ENCODE data around the gene GMDS. TPM values are rescaled to one million over a fixed set of nuclear protein-coding genes. Genes with fewer than 3 reads are reported as not detected.

The GMDS gene
- total RNA-seq, 1 donor from 2014 or later, result 32.9 TPM

DNA sequence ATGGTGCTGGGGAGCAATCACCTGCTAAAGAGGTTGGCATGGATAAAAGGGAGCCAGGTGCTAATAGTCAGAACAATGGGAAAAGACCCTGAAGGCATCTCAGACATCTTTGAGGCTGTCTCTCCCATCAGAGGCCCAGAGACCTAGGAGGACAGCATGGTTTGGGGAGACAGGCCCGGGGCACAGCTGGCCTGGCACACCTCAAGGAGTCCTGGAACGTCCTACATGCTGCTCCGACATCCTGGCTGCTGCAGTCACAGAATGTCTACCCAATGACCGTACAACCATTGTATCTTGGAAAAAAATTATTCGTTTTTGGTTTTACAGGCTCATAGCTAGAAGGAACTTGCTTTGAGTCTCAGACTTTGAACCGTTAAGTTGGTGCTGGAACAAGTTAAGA, 4.4 kb downstream of the GMDS start:
- no peak for DNase-seq (ENCODE audit: low read depth)

DNA sequence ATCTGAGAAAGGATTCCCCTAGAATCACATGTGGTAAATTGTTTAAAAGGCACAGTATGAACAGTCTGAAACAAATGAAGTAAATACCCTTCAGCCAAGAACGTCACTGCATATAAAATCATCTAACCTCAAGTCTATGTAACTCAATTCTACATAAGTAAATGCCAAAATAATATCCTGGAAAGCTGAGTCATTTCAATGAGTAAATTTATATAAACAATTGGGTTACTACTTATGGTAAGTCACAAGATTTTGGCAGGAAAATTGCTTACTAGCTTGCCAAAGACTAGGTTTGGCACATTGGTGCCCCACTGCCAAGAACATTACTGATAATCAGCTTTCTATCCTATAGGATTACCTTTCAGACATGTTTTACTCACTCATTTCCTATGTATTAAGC, 8.4 kb downstream of the GMDS start:
- DNase-seq (ENCODE audit: low read depth), result peak; percentile 45

- no peak for DNase-seq (ENCODE audit: low read depth)
These were observed 9.5 kb downstream of the GMDS start for GRCh38 chr6:2235777-2236495.

GRCh38 chr6:2232445-2232844, 13.0 kb downstream of the GMDS start:
- DNase-seq (ENCODE audit: low read depth), result no peak

GRCh38 chr6:2231438-2231837, 14.0 kb downstream of the GMDS start:
- DNase-seq (ENCODE audit: low read depth), result peak; percentile 47

DNA sequence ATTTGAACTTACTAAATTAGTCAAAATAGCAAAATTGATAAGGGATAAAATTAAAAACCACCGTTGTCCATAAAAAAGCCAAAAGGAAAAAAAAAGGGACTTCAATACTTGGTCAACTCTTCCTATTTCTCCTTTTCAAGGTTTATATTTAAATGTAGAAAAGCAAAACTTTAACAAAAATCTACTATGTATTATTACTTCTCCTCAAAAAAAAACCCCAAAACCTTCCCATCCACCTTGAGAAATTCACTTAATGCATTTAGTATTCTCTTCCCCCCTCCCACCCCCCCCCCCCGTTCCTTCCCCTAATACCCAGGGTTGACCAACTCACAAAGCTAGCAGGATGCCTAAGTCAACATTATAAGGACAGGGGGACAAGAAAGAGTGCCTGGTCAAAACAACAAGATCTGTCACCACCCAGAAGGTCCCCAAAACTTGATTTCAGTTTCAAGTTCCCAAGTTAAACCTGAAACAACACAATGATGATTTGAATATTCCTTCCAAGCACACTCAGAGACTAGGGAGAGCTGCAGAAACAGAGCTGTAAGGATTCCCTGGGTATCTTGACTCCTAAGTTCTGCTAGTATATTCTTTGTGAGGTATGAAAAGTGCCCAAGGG, 14.6 kb downstream of the GMDS start:
- DNase-seq (ENCODE audit: low read depth), result no peak

DNA sequence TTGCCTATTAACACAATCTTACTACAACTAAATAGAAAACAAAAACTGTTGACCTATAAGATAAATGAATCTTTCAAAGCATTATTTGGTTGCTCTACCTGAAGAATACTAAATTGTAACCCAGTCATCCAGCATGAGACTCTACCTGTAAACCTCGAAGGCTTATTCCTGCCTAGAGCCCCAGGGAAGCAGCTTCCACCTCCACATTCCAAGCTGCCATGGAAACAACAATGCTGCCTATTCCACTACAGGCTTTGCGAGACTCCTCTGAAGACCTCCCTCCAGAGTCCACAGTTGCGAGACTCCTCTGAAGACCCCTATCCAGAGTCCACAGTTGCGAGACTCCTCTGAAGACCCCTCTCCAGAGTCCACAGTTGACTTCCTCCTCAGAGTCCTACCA, 15.7 kb downstream of the GMDS start:
- no peak for DNase-seq (ENCODE audit: low read depth)

DNA sequence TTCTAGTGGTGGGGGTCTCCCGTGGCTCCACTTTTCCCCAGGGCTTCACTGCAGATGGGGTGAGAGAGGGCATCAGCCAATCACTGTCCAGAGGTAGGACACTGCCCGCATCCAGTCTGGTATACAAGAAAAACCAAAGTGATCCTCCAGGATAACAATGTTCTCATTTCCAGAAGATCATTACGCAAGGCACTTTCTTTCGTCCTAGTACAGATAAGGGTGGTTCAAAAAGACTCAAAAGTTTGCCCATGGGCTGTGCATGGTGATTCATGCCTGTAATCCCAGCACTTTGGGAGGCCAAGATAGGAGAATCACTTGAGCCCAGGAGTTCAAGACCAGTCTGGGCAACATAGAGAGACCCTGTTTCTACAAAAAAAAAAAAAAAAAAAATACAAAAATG, 16.4 kb downstream of the GMDS start:
- no peak for DNase-seq (ENCODE audit: low read depth)

DNA sequence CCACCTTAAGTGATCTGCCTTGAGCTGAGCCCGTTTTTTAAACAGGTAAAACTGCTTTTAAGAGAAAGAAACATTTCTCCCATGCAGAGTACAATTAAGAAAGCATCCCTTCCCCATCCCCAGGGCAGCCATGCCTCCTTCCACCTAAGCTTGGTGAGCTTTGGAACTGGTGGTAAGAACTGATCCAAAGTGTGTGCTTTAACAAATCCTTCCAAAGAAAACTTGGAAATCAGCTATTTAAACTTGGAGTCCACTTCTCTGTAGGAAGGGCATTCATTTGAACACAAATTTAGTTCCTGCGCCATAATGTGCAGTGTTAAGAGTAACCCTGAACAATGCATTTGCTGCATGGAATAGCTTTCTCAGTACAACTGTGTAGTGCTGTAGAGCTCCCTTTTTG, 17.0 kb downstream of the GMDS start:
- no peak for DNase-seq (ENCODE audit: low read depth)

DNA sequence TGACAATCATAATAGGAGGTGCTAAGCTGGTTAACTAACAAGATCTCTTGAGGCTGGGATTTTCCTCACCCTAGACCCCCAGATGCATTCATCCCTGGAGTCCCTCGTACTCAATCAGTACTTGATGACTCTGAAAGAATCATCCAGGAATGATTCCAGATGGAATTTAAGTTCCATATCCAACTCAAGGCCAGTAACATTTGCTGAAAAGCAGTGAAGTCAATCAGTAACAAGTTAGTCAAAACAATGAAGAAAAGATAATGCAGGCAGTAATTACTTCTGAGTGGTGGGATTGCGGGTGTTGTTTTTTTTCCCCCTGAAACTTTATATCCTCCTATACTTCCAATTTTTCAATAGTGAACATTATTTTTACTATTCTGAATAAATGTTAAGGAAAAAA, 18.6 kb downstream of the GMDS start:
- no peak for DNase-seq (ENCODE audit: low read depth)

DNA sequence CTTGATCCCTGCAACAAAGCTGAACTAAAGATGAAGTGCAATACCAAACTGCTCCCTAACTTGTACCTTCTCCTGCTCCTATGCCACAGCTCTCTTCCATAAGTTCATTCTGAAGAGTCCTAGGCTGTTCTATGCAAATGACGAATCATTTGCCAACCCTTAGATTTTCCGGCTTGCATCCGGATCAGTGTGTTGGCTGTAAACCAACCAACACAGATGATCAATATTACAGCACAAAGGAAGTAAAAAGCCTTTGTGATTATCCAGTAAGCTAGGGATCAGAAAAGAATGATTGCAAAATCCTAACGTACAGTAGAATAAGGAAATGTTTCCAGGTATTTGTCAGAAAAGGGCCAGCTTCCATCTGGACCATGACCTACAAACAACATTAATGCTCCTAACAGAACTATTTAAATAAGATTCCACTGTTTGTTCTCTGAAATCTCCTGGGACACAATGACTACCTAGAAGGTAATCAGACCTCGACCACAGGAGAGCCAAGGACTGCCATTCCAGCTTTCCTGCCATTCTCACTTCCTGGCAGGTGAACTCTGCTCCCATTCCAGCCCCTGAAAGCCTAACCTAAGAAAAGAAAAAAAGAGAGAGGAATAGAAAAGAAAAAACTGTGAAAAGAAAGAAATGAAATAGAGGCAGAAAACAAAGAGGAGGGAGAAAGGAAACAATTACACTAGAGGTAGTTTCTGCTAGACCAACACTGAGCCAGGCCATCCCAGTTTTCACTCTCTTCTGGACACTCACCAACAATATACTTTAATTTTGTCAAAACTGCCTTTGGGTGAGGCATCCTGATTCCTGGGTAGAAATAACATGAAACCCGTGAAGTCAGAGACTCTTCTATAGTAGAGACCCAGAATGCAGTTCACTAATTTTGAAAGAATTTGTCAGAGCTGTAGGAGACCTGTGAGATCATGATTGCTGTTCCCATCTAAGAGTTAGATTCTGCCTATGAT, 19.7 kb downstream of the GMDS start:
- DNase-seq (ENCODE audit: low read depth), result peak; percentile 51

DNA sequence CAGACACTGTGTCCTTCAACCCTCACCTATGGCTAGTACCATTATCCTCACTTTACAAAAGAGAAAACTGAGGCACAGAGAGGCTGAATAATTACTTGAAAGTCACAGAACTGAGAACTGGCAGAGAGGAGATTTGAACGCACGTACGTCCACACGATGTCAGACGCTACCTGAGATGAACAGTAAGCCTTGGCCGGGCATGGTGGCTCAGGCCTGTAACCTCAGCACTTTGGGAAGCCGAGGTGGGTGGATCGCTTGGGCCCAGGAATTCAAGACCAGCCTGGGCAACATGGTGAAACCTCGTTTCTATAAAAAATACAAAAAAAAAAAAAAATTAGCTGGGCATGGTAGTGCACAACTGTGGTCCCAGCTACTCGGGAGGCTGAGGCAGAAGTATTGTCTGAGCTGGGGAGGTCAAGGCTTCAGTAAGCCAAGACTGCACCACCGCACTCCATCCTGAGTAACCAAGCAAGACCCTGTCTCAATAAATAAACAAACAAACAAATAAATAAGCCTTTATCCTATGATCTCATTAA, 20.5 kb downstream of the GMDS start:
- no peak for DNase-seq (ENCODE audit: low read depth)

DNA sequence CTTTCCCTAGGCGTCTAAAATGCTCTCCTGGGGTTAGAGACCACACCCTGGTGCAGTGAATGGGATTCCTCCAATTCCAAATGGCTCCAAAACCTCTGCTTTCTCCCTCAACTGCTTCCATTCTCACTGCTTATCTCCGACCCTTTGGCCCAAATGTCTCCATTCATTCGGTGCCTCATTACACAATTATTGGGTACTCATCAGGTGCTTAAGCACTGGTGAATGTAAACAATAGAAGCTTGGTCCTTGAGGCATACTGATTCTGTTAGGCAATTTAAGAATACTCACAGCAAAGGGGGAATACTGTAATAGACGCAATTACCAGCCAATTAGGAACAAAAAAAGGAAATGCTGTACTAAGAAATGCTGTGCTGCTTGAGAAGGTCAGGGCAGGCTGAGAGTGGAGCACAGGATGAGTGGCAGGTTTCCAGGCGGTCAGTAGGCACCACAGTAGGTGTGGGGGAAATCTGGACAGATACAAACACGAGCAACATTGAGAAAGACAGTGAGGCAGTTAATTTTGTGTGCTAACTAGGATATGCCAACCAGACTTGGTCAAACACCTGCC, 23.0 kb downstream of the GMDS start:
- peak; percentile 31 for DNase-seq (ENCODE audit: low read depth)

GRCh38 chr6:2221726-2222274, 23.6 kb downstream of the GMDS start:
- peak; percentile 30 for DNase-seq (ENCODE audit: low read depth)

DNA sequence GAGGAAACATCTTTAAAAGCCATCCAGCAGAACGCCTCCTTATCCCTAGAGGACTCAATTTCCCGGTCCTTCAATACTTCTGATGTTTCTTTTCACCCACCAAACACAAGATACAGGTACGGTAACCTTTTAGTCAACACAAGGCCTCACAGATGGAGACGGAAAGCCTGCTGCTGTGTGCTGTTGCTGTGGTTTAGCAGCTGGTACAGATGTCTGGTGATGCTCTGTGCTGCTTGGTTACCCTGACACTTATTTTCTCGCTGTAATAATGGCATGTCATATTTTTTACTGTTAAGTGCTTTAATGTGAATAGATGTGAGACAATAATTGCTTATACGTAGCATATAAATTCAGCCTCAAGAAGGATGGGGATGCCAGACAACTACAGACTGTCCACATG, 25.3 kb downstream of the GMDS start:
- no peak for DNase-seq (ENCODE audit: low read depth)

DNA sequence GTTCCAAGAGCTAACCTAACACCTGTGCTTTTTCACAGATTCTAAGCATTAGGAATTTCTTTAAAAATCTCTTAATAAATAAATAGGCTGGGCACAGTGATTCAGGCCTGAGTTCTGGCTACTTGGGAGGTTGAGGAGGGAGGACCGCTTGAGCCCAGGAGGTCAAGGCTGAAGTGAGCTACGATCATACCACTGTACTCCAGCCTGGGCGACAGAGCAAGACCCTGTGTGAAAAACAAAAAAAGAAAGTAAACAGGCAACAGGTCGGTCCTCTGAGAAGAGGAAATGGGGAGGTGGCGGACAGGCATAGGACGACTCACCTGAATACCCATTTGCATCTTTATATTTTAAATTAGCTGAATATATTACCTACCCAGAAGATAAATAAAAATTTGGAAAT, 26.5 kb downstream of the GMDS start:
- DNase-seq (ENCODE audit: low read depth), result no peak

GRCh38 chr6:2216794-2217383, 28.5 kb downstream of the GMDS start:
- DNase-seq (ENCODE audit: low read depth), result no peak

GRCh38 chr6:2215342-2215741, 30.1 kb downstream of the GMDS start:
- no peak for DNase-seq (ENCODE audit: low read depth)

- DNase-seq (ENCODE audit: low read depth), result no peak
These were observed 32.3 kb downstream of the GMDS start for GRCh38 chr6:2213086-2213485.

DNA sequence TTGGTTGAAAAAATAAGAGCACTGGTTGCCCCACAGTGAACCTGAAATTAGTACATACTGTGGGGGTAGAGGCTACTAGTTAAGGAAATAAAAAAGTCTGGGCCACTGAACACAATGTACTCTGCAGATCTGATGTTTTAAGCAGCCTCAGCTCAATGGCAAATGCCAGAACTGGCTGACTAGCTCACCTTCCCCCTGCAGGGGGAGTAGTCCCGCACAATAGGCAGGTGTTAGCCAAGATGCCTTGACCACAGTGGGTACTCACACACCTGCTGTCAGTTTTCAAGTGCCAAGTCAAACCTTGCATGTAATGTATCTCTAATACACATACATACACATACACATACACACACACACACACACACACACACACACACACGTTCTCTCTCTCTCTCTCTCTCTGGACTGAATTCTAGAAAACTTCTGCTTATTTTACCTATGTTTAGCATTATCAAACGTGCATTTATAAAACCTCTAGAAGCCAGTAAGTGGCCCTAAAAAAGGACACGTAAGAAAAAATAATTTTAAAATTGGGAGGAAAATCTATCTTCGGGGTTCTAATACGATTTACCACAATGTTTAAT, 36.1 kb downstream of the GMDS start:
- DNase-seq (ENCODE audit: low read depth), result peak; percentile 67

GRCh38 chr6:2208468-2208867, 36.9 kb downstream of the GMDS start:
- no peak for DNase-seq (ENCODE audit: low read depth)

All from renal cortical epithelial cell (primary cell).